ENCODE data around the gene CNPY3. TPM values are rescaled to one million over a fixed set of nuclear protein-coding genes. Genes with fewer than 3 reads are reported as not detected.

The CNPY3 gene
- total RNA-seq, 1 donor from 2014 or later: 63.7 TPM

DNA sequence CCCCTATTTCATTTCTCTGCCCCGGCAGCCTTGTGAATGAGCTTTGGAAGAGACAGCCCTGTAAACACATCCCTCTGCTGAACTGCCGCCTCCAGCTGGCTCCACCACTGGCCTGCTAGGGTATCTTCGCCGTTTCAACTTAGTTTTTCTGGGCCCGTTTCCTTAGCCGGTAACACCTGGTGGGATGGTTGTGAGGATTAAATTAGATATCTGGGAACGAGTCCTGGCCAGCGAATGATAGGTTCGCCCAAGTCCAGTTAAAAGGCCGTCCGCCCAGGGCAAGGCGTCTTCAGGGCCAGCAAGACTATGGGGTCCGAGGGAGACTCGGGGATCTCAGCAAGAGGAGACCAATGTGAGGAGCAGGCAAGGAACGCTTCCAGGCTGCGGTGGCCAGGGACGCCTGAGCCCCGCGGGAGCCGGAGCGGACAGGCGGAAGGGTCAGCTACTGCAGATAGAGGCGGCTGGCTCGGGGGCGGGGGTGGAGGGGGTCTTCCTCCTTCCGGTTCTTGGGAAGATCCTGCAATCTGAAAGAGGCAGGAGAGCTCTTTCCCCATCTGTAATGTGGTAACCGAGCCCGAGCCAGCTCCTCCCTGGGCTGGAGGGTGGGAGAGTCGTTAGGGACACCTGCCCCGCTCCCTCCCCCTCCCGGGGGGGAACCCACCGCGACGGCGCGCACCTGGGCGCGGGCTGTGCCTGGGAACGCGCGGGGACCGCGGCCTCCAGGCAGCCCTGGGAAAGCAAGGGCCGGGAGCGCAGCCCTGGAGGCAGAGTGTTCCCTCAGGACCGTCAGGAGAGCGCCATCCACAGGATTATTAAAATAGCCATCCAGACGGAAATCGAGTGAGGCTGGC is 17.9 kb upstream of the CNPY3 start:
- peak; percentile 35 for ATAC-seq
- Histone ChIP-seq H3K9me3 (no peaks in the 10 kb centered on the region), H3K36me3 (no peaks in the 10 kb centered on the region), H3K4me3 (peak overlapping the region; percentile 33), H3K27me3 (no peaks in the 10 kb centered on the region), H3K4me1 (no peaks in the 10 kb centered on the region), H3K27ac (no peak overlapping the region)
- TF ChIP-seq, protein P1, sequence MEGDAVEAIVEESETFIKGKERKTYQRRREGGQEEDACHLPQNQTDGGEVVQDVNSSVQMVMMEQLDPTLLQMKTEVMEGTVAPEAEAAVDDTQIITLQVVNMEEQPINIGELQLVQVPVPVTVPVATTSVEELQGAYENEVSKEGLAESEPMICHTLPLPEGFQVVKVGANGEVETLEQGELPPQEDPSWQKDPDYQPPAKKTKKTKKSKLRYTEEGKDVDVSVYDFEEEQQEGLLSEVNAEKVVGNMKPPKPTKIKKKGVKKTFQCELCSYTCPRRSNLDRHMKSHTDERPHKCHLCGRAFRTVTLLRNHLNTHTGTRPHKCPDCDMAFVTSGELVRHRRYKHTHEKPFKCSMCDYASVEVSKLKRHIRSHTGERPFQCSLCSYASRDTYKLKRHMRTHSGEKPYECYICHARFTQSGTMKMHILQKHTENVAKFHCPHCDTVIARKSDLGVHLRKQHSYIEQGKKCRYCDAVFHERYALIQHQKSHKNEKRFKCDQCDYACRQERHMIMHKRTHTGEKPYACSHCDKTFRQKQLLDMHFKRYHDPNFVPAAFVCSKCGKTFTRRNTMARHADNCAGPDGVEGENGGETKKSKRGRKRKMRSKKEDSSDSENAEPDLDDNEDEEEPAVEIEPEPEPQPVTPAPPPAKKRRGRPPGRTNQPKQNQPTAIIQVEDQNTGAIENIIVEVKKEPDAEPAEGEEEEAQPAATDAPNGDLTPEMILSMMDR (IDR thresholded peaks at IDR 0.05): no peak
- no peak for DNase-seq
- intact Hi-C loops (cut with DNase I): no loop called here

DNA sequence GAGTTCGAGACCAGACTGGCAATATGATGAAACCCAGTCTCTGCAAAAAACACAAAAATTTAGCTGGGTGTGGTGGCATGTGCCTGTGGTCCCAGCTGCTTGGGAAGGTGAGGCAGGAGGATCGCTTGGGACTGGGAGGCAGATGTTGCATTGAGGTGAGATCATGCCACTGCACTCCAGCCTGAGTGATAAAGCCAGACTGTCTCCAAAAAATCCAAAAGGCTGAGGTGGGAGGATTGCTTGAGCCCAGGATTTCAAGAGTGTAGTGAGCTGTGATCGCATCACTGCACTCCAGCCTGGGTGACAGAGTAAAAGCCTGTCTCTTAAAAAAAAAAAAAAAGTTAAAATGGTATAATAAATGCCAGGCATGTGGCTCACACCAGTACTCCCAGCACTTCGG is 14.7 kb upstream of the CNPY3 start:
- Histone ChIP-seq H3K4me3 (no peak overlapping the region), H3K27ac (no peak overlapping the region), H3K36me3 (no peaks in the 10 kb centered on the region), H3K27me3 (no peaks in the 10 kb centered on the region), H3K4me1 (no peaks in the 10 kb centered on the region), H3K9me3 (no peaks in the 10 kb centered on the region)
- TF ChIP-seq, protein P1 (IDR thresholded peaks at IDR 0.05): no peak
- no peak for ATAC-seq
- no peak for DNase-seq
- intact Hi-C loops (cut with DNase I): no loop called here

GRCh38 chr6:42915732-42916131 is 13.5 kb upstream of the CNPY3 start, which contains the start of gene PTCRA:
PTCRA (plus strand) TSS chr6:42916053; CDS start chr6:42916070, 17 bp downstream.
- H3K27me3 ChIP-seq: no peaks in the 10 kb centered on the region
- TF ChIP-seq, protein P1 (IDR thresholded peaks at IDR 0.05): no peak
- intact Hi-C loops (cut with DNase I): no loop called here
- DNase-seq: no peak
- no peak within 1 kb of the TSS for H3K4me3 ChIP-seq
- H3K27ac ChIP-seq: no peak within 1 kb of the TSS
- no peaks in the 10 kb centered on the region for H3K4me1 ChIP-seq
- H3K9me3 ChIP-seq: no peaks in the 10 kb centered on the region
- H3K36me3 ChIP-seq: no peaks in the 10 kb centered on the region
- ATAC-seq: no peak

- DNase-seq (no peak), ATAC-seq (peak; percentile 27)
- Histone ChIP-seq H3K27ac (no peak overlapping the region), H3K4me3 (no peak overlapping the region), H3K4me1 (no peaks in the 10 kb centered on the region), H3K9me3 (no peaks in the 10 kb centered on the region), H3K36me3 (no peaks in the 10 kb centered on the region), H3K27me3 (no peaks in the 10 kb centered on the region)
- intact Hi-C loops (cut with DNase I): no loop called here
- TF ChIP-seq, protein P1 (IDR thresholded peaks at IDR 0.05): no peak
Observed at GRCh38 chr6:42916288-42916687, 13.0 kb upstream of the CNPY3 start.

GRCh38 chr6:42921801-42922200 is 7.5 kb upstream of the CNPY3 start:
- Histone ChIP-seq H3K36me3 (no peaks in the 10 kb centered on the region), H3K9me3 (no peaks in the 10 kb centered on the region), H3K4me1 (no peaks in the 10 kb centered on the region), H3K4me3 (no peak overlapping the region), H3K27me3 (peaks cover 6% of the 10 kb centered on the region), H3K27ac (no peak overlapping the region)
- intact Hi-C loops (cut with DNase I): no loop called here
- no peak for DNase-seq
- ATAC-seq: no peak
- TF ChIP-seq, protein P1 (IDR thresholded peaks at IDR 0.05): no peak
